ENCODE measurements around the gene TMCO5A. TPM values are rescaled to one million over a fixed set of nuclear protein-coding genes. Genes with fewer than 3 reads are reported as not detected.

The TMCO5A gene
- total and polyA plus RNA-seq, 2 of the 13 experiments (the other 11 are each of a cell fraction or from before 2014, with no cell fraction given) = not detected

- TF ChIP-seq ELF3 (CRISPR knock-in tag; IDR thresholded peaks at IDR 0.05) (no peak), STAG1 (CRISPR knock-in tag; IDR thresholded peaks at IDR 0.05) (peak; percentile 81), SMC3 (IDR thresholded peaks at IDR 0.05; ENCODE audit: low read length) (peak; percentile 72), RFX3 (CRISPR knock-in tag; IDR thresholded peaks at IDR 0.05) (no peak), CCAR2 (optimal IDR thresholded peaks at IDR 0.05; ENCODE audit: low read depth, low read length) (no peak), NRL (CRISPR knock-in tag; IDR thresholded peaks at IDR 0.05; ENCODE audit: borderline replicate concordance) (no peak), ZBTB38 (CRISPR knock-in tag; IDR thresholded peaks at IDR 0.05) (no peak), ONECUT2 (CRISPR knock-in tag; IDR thresholded peaks at IDR 0.05) (no peak), ATF7-NPFF (CRISPR knock-in tag; IDR thresholded peaks at IDR 0.05; ENCODE audit: low read depth) (no peak), ZFP62 (CRISPR knock-in tag; IDR thresholded peaks at IDR 0.05) (no peak), ZNF430 (CRISPR knock-in tag; IDR thresholded peaks at IDR 0.05) (no peak), SMARCE1 (IDR thresholded peaks at IDR 0.05; ENCODE audit: borderline replicate concordance) (no peak), RAD21 (CRISPR knock-in tag; IDR thresholded peaks at IDR 0.05) (no peak), GATA4 (IDR thresholded peaks at IDR 0.05; ENCODE audit: borderline replicate concordance, low read depth) (no peak), DMAP1 (CRISPR knock-in tag; IDR thresholded peaks at IDR 0.05) (no peak), ZNF7 (CRISPR knock-in tag; IDR thresholded peaks at IDR 0.05) (no peak), ZC3H13 (CRISPR knock-in tag; IDR thresholded peaks at IDR 0.05) (no peak), ZNF460 (CRISPR knock-in tag; IDR thresholded peaks at IDR 0.05; ENCODE audit: borderline replicate concordance) (no peak)
- TF ChIP-seq, protein P1, sequence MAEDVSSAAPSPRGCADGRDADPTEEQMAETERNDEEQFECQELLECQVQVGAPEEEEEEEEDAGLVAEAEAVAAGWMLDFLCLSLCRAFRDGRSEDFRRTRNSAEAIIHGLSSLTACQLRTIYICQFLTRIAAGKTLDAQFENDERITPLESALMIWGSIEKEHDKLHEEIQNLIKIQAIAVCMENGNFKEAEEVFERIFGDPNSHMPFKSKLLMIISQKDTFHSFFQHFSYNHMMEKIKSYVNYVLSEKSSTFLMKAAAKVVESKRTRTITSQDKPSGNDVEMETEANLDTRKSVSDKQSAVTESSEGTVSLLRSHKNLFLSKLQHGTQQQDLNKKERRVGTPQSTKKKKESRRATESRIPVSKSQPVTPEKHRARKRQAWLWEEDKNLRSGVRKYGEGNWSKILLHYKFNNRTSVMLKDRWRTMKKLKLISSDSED (CRISPR knock-in tag; IDR thresholded peaks at IDR 0.05) = no peak
- TF ChIP-seq, protein P2, sequence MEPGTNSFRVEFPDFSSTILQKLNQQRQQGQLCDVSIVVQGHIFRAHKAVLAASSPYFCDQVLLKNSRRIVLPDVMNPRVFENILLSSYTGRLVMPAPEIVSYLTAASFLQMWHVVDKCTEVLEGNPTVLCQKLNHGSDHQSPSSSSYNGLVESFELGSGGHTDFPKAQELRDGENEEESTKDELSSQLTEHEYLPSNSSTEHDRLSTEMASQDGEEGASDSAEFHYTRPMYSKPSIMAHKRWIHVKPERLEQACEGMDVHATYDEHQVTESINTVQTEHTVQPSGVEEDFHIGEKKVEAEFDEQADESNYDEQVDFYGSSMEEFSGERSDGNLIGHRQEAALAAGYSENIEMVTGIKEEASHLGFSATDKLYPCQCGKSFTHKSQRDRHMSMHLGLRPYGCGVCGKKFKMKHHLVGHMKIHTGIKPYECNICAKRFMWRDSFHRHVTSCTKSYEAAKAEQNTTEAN (CRISPR knock-in tag; conservative IDR thresholded peaks at IDR 0.05) = no peak
Measured at GRCh38 chr15:37995461-37996347, 61.3 kb downstream of the TMCO5A start (continued).
